Stimulated activated CD4-positive, alpha-beta T cell treated with anti-CD3 and anti-CD28 coated beads, Interleukin-1b, Interleukin-23, amount 100 ng/mL, for 24 hours (primary cell): ENCODE data around the gene PRDM16.

Experiments
- DNase-seq, 4 experiments: peaks; one replicate each; pipeline ENCODE4 v3.0.0-alpha.2; 2020; ENCODE audit warnings: low read depth in 4 of 4, low spot score in 1 of 4

Gene PRDM16

GRCh38 chr1:3423245-3423829, 354.3 kb downstream of the PRDM16 start:
- no peak for DNase-seq

GRCh38 chr1:3423896-3424611, 355.1 kb downstream of the PRDM16 start:
- no peak for DNase-seq

DNA sequence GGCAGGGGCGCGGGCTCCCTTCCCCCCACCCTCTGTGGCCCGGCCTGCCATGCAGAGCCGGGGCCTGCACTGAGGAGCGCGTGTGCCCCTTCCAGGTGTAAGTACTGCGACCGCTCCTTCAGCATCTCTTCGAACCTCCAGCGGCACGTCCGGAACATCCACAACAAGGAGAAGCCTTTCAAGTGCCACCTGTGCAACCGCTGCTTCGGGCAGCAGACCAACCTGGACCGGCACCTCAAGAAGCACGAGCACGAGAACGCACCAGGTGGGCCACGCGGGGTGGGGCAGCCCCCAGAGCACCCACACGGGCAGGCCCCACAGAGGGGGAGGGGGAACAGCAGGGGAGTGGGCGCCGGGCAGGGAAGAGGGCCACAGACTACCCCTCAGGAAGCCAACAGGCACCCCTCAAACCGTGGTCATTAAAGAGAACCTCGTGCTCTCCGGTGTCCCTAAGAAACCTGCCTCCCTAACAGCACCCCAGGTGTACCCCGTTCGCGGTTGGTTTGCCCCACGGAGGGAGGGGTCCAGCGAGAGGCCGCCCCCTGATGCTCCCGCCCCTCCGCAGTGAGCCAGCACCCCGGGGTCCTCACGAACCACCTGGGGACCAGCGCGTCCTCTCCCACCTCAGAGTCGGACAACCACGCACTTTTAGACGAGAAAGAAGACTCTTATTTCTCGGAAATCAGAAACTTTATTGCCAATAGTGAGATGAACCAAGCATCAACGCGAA, 356.6 kb downstream of the PRDM16 start:
- no peak for DNase-seq

DNA sequence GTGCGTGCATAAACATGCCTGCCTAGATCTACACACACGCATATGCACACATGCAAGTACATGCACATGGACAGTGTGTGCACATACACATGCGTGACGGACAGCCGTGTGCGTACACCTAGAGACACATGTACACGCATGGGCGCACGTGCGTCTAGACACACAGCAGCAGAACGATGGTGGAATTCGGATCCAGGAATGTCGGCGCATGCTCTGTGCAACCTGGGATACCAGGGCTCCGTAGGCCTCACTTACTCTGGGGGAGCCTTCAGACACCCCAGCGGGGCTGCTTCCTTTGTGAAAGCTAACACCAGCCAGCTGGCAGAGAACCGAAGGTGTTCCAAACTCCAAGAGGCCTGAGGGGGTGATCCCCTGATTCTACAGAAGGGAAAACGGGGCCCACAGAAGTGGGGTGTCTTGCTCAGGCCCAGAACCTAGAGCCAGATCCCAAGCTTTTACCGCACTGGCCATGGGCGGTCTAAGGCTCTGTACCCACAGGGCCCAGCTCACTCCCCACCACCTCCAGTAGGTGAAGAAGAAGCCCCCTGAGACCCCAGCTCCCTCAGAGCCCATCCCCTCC, 358.0 kb downstream of the PRDM16 start:
- DNase-seq, result no peak

DNA sequence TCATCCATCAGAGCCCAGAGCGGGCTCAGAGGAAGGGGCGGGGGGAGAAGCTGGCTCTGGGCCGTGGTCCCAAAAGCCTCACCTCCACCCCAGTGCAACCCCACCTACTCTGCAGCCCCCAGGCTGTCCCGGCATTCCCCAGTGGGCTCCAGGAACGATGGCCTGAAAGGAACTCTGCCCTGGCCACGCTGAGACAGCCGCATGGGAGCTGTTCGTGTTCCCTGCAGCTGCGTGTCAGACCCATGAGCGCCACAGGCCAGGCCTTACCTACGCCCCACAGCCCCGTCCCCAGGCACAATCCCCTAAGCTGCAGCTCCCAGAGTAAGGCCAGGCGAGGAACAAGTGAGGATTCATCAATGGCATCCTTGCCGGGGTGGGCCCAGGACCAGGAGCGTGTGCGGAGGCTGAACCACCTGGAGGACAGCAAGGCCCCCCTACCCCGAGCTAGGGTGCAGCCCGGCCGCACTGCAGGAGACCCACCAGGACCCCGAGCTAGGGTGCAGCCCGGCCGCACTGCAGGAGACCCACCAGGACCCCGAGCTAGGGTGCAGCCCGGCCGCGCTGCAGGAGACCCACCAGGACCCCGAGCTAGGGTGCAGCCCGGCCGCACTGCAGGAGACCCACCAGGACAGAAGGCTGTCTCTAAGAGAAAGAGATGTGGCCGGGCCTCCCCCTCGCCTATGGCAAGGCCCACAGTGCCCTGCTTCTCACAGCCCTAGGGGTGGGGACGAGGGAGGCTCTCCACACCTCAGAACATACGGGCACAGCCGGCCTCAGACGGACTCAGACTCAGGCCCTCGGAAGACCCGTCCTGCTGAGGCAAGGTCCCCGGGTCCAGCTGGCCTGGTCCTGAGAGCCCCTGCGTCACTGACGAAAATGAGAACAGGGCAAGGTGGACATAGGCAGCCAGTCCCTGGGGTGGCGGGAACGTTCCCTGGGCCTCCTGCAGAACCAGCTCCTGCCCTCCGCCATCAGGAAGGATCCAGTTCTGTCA, 359.0 kb downstream of the PRDM16 start:
- no peak for DNase-seq

- no peak for DNase-seq
Observed at GRCh38 chr1:3428899-3429298, 359.9 kb downstream of the PRDM16 start.

- no peak for DNase-seq
Observed at GRCh38 chr1:3429320-3429719, 360.3 kb downstream of the PRDM16 start.

DNA sequence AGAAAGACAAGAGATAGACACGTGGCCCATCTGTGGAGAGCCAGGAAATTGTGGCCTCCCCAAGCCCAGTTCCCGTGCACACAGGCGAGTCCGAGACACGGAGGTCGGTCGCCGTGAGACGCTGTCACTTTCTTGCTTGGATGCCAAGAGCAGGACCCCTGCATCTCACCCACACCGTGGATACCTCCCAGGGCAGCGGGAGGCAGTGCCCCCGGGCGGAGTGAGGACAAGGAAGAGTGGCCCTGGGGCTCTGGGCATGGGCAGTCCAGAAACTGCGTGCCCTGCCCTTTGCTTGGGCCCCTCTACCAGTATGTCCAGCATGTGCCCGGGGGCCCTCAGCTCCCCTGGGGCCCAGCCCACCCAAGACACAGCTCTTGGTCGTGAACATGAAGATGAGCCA, 360.8 kb downstream of the PRDM16 start:
- no peak for DNase-seq

GRCh38 chr1:3430406-3430805, 361.4 kb downstream of the PRDM16 start:
- no peak for DNase-seq

GRCh38 chr1:3430820-3431219, 361.8 kb downstream of the PRDM16 start:
- no peak for DNase-seq

GRCh38 chr1:3431266-3431665, 362.3 kb downstream of the PRDM16 start:
- DNase-seq, result no peak

DNA sequence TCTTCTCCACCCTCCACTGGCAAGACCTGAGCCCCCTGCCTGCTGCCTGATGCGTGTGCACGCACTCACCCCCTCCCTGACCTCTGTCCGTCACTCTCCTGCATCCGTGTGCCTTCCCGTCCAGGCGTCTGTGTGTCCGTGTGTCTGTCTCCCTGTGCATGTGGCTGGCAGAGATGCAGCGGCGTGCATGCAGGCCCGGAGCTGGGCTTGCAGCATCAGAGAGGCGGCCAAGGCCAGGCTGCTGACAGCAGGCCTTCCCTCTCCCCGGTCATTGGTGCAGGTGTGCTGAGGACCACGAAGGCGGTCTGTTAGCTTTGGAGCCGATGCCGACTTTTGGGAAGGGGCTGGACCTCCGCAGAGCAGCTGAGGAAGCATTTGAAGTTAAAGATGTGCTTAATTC, 362.7 kb downstream of the PRDM16 start:
- DNase-seq, result no peak

- DNase-seq, result no peak
Observed at GRCh38 chr1:3432306-3432705, 363.3 kb downstream of the PRDM16 start.

- DNase-seq, result no peak
Observed at GRCh38 chr1:3433076-3433475, 364.1 kb downstream of the PRDM16 start.

DNA sequence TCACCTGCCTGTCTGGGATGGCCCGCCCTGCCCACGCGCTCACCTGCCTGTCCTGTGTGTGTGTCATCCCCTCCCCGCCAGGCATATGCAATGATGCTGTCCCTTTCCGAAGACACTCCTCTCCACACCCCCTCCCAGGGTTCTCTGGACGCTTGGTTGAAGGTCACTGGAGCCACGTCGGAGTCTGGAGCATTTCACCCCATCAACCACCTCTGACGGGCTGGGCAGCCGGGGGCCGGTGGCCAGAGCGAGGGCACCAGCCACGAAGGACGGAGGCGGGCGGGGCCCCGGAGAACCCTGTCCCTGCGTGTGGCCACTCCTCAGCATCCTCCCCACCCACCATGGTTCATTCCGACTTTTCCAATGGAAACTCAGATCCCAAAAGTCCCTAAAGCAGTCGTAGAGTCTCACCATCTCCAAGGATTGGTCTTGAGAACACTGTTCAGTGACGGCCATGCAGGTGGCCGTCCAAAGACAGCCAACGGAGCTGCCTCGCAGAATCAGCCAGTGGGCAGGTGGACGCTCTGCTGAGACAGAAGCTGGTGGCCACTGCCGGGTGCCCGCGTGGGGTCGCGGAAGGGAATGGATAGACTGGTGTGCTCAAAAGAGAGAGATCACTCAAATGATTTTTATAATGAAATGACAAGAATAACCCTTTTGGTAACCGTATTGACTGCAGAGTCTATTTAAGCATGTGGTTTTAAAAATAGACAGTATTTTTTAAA, 364.8 kb downstream of the PRDM16 start:
- DNase-seq, result no peak

DNA sequence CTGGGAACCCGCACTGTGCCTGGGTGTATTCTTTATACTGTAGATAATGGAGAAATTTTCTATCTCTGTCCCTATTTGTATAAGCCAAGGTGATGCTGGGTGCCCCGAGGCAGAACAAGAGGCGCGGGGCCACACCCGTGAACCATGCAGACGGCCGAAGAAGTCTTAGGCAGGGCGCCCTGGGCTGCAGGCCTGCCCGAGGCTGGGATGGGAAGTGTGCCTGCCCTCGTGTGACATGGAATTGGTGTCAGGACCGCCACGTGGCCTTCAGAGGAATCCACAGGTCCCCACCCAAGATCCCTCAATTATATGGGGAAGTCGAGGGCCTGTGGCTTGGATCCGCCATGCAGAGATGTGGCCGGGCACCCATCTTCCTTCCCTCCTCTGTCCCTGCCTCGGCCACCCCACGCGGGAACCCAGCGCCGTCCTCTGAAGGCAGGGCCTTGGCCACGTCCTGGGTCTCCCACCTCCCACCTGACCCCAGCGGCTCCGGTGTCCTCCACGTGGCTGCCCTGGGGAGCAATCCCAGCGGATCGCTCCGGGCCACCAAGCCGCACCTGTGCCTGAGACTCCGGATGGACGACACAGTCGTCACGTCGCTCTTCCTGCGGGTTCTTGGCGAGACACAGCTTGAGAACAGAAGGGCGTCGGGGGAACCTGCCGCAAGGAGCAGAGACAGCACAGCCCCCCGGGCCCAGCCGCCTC, 365.6 kb downstream of the PRDM16 start:
- DNase-seq, result no peak

DNA sequence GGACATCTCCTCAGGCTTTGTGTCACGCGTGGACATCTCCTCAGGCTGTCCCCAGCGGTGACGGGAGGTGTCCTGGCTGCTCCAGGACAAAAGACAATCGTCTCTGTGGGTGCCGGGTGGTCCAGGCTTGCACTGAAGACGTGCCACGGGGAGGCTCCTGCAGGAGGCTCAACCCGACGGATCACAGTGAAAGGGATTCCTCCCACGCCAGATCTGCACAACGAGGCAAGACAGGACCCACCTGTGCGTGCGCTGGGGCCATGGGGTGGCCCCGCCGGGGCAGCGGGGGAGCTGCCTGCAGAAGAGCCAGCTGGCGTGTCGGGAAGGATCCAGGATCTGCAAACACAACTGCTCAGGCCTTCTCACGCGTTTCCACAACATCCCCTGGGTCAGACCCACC, 366.7 kb downstream of the PRDM16 start:
- DNase-seq, result no peak

GRCh38 chr1:3436451-3436850, 367.4 kb downstream of the PRDM16 start:
- no peak for DNase-seq

- DNase-seq, result no peak
Observed at GRCh38 chr1:3436901-3437300, 367.9 kb downstream of the PRDM16 start.
